ENCODE measurements around the gene PRKCB. TPM values are rescaled to one million over a fixed set of nuclear protein-coding genes. Genes with fewer than 3 reads are reported as not detected.

Gene PRKCB
- total and polyA plus RNA-seq, 2 of the 8 experiments (the other 6 are each of a cell fraction or from before 2014, with no cell fraction given), result 7.1 to 12.1 TPM

GRCh38 chr16:24208710-24209109, 372.9 kb downstream of the PRKCB start:
- Histone ChIP-seq H4K91ac (replicated peaks; ENCODE audit: insufficient read length, low read length) (peak overlapping the region; percentile 20), H3K36me3 (ENCODE audit: control insufficient read depth in 2 of 4, insufficient read depth in 4 of 4, low read length in 3 of 4) (no peaks in the 10 kb centered on the region), H2BK120ac (replicated peaks; ENCODE audit: low read depth, low read length) (no peak overlapping the region), H2AFZ (ENCODE audit: low read length) (peak overlapping the region; percentile 34; the same call in 1 of the 2 replicates), H3K27ac (ENCODE audit: low read depth, low read length) (no peak overlapping the region), H3K4ac (replicated peaks; ENCODE audit: insufficient read length, low read depth, low read length) (no peak overlapping the region), H2BK5ac (ENCODE audit: low read depth, low read length) (no peak overlapping the region), H2BK20ac (ENCODE audit: low read length) (0 out of 2 replicates have a peak overlapping the region, but pooled peaks have one; percentile 44), H3K18ac (ENCODE audit: extremely low read depth, low read length) (0 out of 2 replicates have a peak overlapping the region, but pooled peaks have one; percentile 42), H3K23ac (ENCODE audit: insufficient read length) (no peak overlapping the region), H3K23me2 (ENCODE audit: low read depth, low read length) (no peaks in the 10 kb centered on the region; the same call in 1 of the 2 replicates), H3K56ac (replicated peaks; ENCODE audit: insufficient read length, low read depth, low read length) (no peak overlapping the region), H3K79me2 (ENCODE audit: control insufficient read depth in 1 of 2, insufficient read depth in 2 of 2, low read length in 2 of 2) (no peaks in the 10 kb centered on the region), H3K9ac (replicated peaks in 1 of 4; ENCODE audit: extremely low read depth in 1 of 4, low read depth in 3 of 4, low read length in 3 of 4) (no peak overlapping the region), H3K4me2 (ENCODE audit: insufficient read depth in 1 of 2, low read depth in 2 of 2, low read length in 2 of 2) (0 out of 4 replicates have a peak overlapping the region, but pooled peaks of 1 of the 2 experiments have one; percentile 15), H2BK12ac (ENCODE audit: low read depth, low read length) (peak overlapping the region; percentile 71; the same call in 1 of the 2 replicates), H3K9me3 (ENCODE audit: insufficient read depth in 2 of 2, low read depth in 1 of 2, low read length in 1 of 2) (no peaks in the 10 kb centered on the region), H3K4me1 (replicated peaks in 1 of 4; ENCODE audit: control insufficient read depth in 3 of 4, insufficient read depth in 4 of 4, low read length in 3 of 4) (peaks cover 2 to 10% (median 7%) of the 10 kb centered on the region in 4 experiments; a peak in 6 of 7 replicates), H3K27me3 (replicated peaks in 1 of 4; ENCODE audit: control insufficient read depth in 3 of 4, extremely low read depth in 1 of 4, insufficient read depth in 3 of 4, low read length in 3 of 4) (no peaks in the 10 kb centered on the region), H3K4me3 (ENCODE audit: extremely low read depth in 1 of 4, insufficient read depth in 2 of 4, low read depth in 3 of 4, low read length in 4 of 4) (no peak overlapping the region), H3K79me1 (ENCODE audit: low read depth, low read length) (no peaks in the 10 kb centered on the region), H2AK5ac (ENCODE audit: low read depth, low read length) (no peak overlapping the region), H4K8ac (ENCODE audit: extremely low read depth, insufficient read depth, low read length) (0 out of 2 replicates have a peak overlapping the region, but pooled peaks have one; percentile 18), H4K20me1 (replicated peaks in 1 of 2; ENCODE audit: control insufficient read depth in 1 of 2, insufficient read depth in 2 of 2, low read length in 2 of 2) (no peaks in the 10 kb centered on the region), H2BK15ac (ENCODE audit: low read length) (no peak overlapping the region), H3K14ac (ENCODE audit: insufficient read length) (no peak overlapping the region), H4K5ac (ENCODE audit: insufficient read length, low read depth, low read length) (no peak overlapping the region)
- ChIA-PET CTCF (ENCODE audit: partially characterized antibody) (interaction anchor here (0.6 to 2.3 kb wide), 13 partner anchors 12 to 812 kb away, joined by 3 to 10 read pairs (median 3); partner anchors contain the start of gene CACNG3), POLR2A (ENCODE audit: partially characterized antibody) (no interaction called here)
- 44% methylated on average over 5 of the region's 5 CpGs; no CpG with 5 or more reads in 1 of the 2 experiments for WGBS, 2 experiments (ENCODE audit: extremely low coverage in 1 of 2, insufficient coverage in 1 of 2, insufficient read length in 1 of 2, insufficient replicate concordance in 2 of 2, low coverage in 1 of 2, low lambda C conversion rate in 2 of 2, missing lambda C conversion rate in 1 of 2)
- DNase-seq (ENCODE audit: low read depth in 1 of 2, low spot score in 2 of 2) (no peak), FAIRE-seq (no peak)
- TF ChIP-seq KDM1A (IDR thresholded peaks at IDR 0.05; ENCODE audit: borderline replicate concordance, low read length) (peak; percentile 33; the same call in 1 of the 2 replicates), TBP (IDR thresholded peaks at IDR 0.05; ENCODE audit: low read depth, low read length) (no peak), TAF1 (IDR thresholded peaks at IDR 0.05; ENCODE audit: low read depth, low read length) (0 out of 2 replicates have a peak, but pooled peaks have one; percentile 19), BACH1 (IDR thresholded peaks at IDR 0.05; ENCODE audit: low read length) (no peak), MAFK (IDR thresholded peaks at IDR 0.05; ENCODE audit: low read depth, low read length) (no peak), RNF2 (IDR thresholded peaks at IDR 0.05; ENCODE audit: borderline replicate concordance, low read depth, low read length, missing control alignments, poor library complexity, severe bottlenecking) (no peak), ASH2L (IDR thresholded peaks at IDR 0.05; ENCODE audit: low read length) (peak; percentile 24), TEAD4 (IDR thresholded peaks at IDR 0.05; ENCODE audit: low read depth, low read length) (no peak)
